NCI-H2107 (cell line): ENCODE measurements around the gene AMBRA1.

ENCODE experiments used
- DNase-seq: peaks from one replicate; lab custom pipeline; 2025; lab: John Stamatoyannopoulos, UW

The AMBRA1 gene

DNA sequence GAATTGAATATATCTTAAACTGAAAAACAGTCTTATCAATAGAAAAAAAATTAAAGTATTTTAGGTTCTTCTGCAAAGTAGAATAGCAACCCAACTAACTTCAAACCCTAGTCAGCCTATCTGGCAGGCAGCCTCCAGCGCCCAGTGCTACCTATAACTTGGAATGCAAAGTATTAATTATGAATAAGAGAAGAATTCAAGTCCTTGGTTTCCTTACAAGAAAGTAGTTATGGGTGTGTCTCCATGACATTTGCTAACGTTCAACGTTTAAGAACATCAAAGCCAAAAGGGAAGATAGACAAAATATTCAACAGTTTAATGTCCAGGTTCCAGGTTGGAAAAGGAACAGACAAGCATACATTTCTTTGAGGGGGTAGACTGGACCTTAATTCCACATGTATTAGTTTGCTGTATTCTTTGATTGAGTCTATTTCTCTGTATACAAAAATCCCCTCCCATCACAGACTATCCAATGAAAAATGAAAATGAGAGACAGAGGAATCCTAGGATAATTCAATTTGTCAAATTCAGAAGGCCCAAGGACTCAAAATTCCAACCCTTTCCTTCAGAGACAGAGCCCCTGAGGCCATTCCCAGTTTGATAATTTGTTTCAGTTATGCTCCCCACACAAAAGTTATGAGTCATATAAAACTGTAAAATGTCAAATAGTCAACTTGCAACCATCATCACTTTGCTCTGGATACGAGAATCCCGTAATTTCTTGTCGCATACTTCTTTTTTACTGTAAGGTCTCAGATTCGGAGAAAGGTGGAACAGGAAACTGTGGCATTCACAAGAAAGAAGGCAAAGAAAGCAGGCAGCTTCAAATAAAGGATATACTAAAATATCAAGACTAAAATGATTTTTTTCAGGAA lies 118.5 kb downstream of the AMBRA1 start:
- DNase-seq, result no peak

DNA sequence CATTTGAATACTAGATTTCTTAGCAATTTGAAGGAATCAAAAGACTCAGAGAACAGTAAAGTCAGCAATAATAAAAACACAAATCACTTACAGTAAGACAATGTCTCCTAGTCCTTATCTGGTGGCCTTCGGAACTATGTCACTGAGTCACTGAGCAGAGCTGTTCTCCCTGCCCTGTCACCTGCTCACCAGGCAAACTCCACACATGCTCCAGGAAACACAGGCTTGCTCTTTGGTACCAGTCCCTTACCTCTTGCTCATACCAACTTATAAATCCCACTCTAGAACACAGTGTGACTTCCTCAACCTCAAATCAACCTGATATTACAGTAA lies 121.2 kb downstream of the AMBRA1 start:
- DNase-seq, result no peak

DNA sequence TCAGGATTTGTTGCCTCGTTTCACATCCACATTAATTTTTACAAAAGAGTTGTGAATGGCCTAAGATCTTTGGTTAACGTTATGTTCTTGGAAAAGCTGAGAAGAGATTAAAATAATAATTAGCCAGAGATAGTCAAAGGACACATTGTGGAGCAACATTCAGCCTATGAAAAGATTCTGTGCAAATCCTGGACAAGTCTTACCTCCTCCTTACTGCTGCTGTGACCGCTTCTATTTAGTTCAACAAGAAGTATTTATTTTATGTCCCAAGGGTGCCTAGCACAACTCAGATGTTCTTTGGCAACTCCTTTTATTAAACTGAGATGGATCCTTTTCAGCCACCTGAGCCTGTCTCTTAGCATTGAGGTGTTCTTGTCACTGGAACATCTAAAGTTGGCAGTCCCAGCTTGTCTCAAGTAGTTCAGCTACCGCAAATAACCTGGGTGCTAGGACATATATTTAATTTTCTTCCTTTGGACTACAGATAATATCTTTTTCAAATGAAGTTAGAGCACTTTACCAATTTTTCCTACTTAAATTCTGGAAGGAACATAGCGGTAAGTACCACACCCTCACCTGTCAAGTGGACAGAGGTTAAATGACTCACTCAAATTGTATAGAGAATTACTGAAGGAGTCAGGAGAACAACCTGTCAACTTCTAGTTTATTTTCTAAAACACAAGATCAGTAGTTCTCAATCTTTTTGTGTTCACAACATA lies 121.7 kb downstream of the AMBRA1 start:
- no peak for DNase-seq

DNA sequence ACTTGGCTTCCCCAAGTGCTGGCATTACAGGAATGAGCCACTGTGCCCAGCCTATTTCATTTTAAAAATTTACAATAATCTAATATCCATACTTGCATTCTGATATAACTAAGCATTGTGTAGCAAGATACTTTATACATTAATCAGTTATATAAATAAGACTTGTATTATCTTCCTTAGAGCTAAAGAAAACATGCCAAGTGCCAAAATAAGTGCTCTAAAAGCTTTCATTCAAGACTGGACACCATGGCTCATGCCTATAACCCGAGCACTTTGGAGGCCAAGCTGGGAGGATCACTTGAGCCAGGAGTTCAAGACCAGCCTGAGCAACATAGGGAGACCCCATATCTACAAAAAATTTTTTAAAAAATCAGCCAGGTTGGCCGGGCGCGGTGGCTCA lies 123.9 kb downstream of the AMBRA1 start:
- no peak for DNase-seq

DNA sequence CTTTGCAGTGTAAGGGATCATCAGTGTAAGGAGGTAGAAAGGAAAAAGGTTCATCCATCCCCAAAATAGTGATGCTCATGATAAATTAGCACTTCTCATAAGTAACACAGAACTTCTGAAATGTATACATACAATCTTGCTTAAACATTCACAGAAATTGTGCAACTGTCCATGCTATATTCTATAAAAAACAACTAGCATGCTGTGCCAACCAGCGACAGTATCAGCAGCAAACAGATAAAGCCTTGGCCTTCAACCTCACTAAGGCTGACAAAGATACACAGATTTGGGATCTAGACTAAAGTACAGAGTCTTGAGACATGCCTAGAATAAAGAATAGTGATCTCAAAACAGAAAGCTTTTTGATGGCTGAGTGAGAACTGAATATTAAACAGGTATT lies 128.1 kb downstream of the AMBRA1 start:
- DNase-seq, result no peak

DNA sequence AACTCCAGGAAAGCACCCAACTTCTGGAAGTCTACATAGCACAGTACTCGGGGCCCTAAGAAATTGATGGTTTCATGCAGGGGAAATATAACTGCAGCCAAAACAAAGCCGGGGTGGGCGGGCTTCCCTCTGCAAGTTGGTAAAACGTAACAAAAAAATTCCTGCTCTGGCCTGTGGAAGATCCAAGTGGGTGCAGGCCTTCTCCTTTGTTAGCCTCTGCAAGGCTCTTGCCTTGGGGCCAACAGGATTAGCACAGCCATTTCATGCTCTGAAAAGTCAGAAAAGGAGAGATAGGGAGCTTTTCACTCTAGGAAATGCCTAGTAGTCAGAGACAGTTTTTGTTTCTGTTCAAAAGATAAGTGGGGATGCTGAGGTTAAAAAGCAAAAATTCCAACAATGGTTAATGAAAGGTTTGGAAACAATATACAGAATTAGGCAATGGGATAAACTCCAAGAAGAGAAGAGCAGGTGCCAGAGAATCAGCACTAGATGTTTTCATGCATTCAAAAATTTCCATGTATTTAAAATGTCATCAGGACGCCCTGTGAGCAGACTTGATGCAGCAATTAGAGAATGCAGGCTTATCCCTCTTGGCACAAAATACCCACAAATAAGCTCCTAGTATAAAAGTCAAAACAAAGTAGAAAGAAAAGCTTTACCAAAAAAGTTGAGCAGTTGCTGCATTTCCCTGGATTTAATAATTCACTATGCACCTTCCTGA lies 130.0 kb downstream of the AMBRA1 start:
- no peak for DNase-seq

DNA sequence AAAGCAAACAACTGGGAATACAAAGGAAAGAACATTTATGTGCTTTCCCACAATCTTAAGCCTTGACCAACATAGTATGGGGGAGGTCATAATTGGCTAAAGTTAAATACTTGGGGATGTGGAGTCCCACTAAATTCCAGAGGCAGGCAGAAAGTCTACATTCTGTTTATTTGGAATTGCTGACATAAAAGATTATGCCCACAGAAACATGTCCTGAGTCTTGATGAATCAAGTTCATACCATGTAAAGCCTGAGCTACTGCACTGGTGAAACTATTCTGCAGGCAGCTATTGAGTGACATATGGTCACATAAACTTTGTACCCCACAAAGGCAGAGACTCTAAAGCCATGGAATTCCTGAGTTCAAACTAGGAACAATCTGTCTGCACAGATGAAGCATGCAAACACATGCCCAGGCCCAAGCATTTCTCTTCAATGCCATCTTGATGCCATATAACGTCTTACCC lies 132.3 kb downstream of the AMBRA1 start:
- DNase-seq, result no peak

DNA sequence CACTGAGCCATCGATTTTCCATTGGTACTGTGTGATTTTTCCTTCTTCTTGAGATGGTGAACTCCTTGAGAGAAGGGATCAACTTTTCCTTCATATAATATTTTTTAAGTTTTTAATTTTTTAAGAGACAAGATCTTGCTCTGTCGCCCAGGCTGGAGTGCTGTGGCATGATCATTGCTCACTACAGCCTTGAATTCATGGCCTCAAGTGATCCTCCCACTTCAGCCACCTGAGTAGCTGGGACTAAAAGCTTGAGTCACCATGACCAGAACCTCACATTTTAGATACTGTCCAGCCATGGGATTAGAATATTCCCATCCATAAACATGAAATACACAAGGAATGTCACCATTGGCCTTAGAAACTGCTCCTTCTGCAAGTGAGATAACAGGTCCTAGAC lies 135.3 kb downstream of the AMBRA1 start:
- no peak for DNase-seq

DNA sequence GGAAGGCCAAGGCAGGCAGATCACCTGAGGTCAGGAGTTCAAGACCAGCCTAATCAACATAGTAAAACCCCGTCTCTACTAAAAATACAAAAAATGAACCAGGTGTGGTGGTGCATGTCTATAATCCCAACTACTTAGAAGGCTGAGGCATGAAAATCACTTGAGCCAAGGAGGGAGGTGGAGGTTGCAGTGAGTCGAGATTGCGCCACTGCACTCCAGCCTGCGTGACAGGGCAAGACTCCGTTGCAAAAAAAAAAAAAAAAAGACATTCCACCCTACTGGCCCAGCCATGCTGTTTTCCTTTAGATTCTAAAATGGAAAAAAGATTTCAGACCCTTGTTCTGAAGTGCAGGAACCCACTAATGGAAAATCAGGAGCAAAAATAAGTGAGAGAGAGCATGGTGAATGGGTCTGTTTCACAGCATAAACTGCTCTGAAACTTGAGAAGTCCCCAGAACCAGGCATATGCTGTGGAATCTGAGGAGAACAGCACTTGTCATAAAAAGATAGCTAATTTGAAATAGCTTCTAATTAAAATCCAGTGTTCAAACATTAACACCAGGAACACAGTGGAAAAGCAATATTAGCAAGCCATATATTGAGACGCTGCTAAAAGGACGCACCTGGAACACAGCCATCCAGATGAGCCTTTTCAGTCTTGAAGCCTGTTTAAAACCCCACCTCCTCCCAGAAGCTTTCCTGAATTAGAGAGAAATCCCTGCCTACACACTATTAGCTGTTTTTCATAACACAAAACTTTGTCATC lies 136.0 kb downstream of the AMBRA1 start:
- no peak for DNase-seq

DNA sequence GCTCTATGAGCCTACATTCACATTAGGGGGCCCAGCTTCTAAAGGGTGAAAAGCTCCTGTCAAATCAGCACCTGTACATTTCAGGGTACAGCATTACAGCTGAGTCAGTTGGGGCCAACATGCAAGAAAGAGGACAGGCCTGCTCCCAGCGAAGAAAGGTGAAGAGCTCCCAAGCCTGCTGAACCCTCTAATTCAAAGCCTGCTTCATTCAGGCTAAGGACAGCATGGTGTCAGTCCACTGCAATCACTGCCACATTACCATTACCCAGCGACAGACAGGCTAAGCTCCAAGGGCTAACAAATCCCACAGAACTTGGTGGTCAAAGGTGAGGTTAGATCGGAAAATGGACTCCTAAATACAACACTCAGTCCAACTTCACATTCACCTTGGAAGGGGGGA lies 136.8 kb downstream of the AMBRA1 start:
- DNase-seq, result no peak

DNA sequence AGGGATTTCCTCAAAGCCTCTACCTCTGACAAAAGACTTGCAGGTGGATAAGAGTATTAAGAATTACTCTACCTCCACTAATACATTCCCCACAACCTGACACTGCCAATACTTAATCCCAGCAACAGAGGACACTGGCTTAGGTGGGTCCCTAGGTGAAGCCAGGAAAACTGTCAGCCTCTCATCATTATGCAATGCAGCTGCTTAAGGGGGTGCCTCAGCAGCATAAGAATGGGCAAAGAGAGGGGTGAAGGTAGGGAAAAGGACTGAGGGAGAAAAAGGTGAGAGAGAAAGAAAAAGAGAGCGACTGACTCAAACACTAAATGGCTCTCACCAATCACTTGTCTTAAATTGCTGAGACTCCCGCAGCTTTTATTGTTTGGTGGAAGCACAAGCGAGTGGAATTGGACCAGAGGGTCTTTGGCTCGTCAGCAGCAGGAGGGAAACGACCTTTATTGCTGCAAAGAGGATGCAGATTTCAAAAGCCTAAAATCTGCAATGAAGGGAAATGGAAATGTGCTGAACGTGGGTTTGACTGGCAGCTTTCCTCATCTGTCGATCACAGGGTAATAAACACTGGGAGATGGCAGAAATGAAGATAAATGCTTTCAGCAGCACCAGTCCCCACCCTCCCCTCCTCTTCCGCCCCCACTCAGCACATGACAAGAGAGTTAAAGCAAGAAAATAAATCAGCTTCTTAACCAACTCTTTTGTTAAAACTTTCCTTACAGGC lies 137.4 kb downstream of the AMBRA1 start:
- no peak for DNase-seq

DNA sequence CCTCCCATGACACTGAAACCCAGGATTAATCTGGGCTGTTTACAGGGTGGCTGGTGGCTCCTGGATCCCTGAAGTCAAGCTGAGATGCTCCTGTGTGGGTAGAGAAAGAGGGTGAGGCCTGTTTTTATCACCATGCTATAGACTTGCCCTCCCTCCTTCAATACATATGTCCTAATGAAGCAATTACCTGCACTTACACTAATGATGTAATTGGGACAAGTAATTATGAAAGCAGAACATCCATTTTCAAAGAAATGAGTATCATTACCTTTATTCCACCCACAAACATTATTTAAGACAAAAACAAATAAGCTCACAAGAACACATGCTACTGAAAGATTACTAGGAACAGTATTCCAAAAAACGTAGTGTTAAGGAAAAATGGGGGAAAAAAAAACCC lies 138.0 kb downstream of the AMBRA1 start:
- no peak for DNase-seq

DNA sequence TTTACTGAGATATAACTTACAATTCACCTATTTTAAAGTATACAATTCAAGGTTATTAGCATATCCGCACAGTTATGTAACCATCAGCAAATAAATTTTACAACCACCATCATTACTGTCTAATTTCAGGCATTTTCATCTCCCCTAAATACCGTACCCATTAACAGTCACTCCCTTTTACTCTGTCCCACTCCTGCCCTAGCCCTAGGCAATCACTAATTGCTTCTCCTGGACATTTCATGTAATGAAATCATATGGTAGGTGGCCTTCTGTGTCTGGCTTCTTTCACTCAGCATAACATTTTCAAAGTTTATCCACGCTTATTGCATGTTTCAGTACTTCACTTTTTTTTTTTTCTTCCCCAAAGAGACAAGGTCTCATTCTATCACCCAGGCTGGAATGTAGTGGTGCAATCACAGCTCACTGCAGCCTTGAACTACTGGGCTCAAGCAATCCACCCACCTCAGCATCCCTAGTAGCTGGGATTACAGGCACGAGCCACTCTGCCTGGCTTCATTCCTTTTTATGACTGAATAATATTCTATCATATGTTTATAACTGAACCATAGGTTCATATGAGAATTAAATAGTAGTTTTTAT lies 140.8 kb downstream of the AMBRA1 start:
- no peak for DNase-seq

DNA sequence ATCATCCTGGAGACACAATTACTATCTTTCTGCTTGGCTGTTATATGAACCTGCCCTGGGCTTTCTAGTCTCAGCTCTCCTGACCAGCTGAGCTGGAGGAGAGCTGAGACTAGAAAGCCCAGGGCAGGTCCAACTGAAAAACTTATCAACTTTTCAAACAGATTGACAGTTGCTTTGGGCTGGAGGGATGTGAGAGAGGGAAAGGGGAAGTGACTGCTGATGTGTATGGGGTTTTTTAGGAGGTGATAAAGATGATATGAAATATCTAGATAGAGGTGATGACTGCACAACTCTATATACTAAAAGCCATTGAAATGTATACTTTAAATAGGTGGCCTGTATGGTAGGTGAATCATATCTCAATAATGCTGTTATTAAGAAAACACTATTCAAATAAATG lies 142.1 kb downstream of the AMBRA1 start:
- DNase-seq, result no peak

DNA sequence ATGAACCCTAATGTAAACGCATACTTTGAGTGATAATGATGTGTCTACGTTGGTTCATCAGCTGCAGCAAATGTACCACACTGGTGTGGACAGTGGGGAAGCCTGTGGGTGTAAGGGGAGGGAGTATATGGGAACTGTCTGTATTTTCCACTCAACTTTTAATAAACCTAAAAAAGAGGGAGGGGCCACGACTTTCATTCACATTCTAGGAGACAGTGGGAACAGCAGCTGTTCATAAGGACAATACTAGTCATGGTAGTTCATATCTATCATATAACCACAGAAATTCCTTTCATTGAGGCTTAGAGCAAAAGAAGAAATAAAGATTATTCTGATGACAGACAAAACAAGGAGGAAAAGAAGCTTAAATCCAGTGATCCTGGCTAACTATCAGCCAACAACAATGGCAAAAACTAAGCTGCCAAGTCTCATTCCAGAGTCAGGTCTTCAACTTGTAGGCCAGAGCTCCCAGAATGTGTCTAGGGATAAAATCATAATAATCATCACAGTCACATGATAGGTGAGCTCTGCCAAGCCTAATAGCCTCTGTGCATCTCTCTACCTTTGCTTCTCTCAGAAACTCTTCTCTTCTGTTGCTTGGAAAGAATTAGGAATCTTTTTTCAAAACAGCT lies 142.9 kb downstream of the AMBRA1 start:
- no peak for DNase-seq

DNA sequence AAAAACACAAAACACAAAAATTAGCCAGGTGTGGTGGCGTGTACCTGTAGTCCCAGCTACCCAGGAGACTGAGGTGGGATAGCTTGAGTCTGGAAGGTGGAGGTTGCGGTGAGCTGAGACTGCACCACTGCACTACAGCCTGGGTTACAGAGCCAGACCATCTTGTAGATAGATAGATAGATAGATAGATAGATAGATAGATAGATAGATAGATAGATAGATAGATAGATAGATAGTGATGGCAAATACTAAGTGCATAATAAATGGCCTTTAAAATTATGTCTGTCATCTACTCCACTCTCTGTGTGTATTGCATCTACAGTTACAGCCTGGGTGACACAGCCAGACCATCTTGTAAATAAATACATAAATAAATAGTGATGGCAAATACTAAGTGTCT lies 146.3 kb downstream of the AMBRA1 start:
- no peak for DNase-seq

DNA sequence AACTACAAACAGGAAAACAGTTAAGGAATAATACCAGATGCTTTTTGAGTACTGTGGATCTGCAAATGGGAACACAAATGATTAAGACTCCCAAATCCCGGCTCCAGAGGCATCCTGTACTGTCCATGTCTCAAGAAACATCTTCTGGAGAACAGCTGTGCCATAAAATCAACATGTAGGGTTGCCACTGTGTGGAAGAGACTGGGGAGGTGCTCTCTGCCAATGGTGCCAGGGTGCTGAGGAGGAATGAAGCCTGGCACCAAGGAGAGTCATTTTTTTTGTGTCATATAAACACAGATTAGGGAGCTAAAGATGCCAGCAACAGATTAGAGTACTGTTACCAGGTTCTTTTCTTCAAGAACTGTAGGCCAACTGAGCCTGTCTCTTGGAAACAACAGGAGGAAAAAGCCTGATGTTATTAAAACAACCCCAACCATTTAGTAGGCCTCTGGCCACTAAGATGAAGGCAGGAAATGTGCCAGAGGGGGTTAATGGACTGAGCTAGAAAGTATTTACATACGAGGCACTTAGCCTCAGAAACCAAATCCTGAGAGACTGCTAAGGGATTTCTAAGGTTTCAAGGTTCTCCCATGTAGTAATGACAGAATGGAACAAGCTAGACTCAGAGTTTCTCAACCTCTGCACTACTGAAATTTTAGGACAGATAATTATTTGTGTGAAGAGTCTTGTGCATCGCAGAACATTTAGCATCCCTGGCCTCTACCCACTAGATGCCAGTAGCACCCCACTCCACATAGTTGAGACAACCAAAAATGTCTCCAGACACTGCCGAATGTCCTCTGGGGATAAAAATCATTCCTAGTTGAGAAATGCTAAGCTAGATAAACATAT lies 147.7 kb downstream of the AMBRA1 start:
- DNase-seq, result peak; percentile 26

DNA sequence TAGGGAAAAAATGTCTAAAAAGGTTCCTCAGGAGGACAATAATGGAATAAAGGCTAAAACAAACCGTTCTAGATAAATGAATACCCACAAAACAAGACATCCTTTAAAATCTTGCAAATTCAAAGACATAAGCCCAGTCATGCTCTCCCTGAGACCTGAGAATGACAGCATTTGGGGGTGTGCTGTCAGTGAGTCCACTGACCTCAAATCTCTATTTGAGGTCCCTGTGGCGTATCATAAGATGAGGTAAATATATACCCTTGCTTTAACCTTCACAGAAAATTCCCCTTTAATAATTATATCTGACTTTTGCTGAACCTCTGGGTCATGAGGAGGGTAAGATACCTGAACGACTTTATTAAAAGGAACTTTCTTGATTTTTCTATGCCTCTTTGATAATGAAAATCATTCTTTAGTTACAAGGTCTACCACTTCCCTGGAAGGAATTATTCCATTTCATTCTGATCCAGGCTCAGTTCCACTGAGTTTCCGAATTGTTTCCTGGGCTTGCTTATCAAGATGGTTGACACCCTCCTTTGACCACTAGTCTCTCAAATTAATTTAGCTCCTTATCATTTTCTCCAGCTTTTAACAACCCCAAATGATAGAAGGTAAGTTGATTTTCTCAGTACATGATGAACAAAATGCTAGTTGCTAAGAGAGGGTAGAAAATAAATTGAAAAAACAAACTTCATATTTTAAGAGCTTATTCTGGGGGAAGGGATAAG lies 148.5 kb downstream of the AMBRA1 start:
- no peak for DNase-seq

DNA sequence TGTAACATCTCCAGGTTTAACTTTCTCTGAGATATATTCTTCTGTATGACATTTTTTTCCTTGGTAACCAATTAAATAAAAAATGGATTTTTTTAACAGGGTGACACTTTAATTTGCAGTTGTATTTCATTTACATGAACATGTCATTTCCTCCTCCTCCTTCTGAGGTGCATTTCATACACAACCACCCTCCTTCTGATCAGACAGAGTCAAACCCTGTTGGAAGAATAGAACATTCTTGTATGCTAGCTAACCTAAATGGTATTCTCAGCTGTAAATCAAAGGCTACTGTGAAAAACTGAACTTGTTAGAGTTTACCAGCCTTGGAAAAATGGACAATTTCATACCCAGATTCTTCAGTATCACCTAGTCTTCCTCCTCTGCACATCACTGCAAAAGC lies 149.5 kb downstream of the AMBRA1 start:
- DNase-seq, result no peak
